Stimulated activated CD8-positive, alpha-beta memory T cell treated with anti-CD3 and anti-CD28 coated beads, Interleukin-12 subunit alpha, Interleukin-12 subunit beta, amount 100 ng/mL, for 4 hours (primary cell): ENCODE data around the gene PANX3.
"Not testable (repeated sequence)": the region's sequence is repeated elsewhere in the genome, so short reads cannot be mapped to it uniquely, and the experiment has no call there.

Source experiments
- DNase-seq: peaks from one replicate; pipeline ENCODE4 v3.0.0-alpha.2; 2020; ENCODE audit warnings: low read depth

PANX3 gene

GRCh38 chr11:124611064-124611463 lies at the start of gene PANX3:
TSS of gene PANX3 (plus strand) at chr11:124611428. CDS start at chr11:124611557, 129 bp downstream.
- no peak for DNase-seq

GRCh38 chr11:124569697-124570096 lies 41.5 kb upstream of the PANX3 start, which contains the start of gene OR8A1:
TSS of gene OR8A1 (plus strand) at chr11:124569997. CDS start at chr11:124570120, 123 bp downstream.
- no peak for DNase-seq

GRCh38 chr11:124570160-124570559 lies 41.1 kb upstream of the PANX3 start:
- no peak for DNase-seq

GRCh38 chr11:124577716-124578427 lies 33.4 kb upstream of the PANX3 start:
- no peak for DNase-seq

- no peak for DNase-seq
Measured at GRCh38 chr11:124578761-124579160, 32.5 kb upstream of the PANX3 start.

- DNase-seq = no peak
Measured at GRCh38 chr11:124581817-124582216, 29.4 kb upstream of the PANX3 start.

- DNase-seq = no peak
Measured at GRCh38 chr11:124582565-124582964, 28.7 kb upstream of the PANX3 start.

- no peak for DNase-seq
Measured at GRCh38 chr11:124583781-124584180, 27.4 kb upstream of the PANX3 start.

- no peak for DNase-seq
Measured at GRCh38 chr11:124584681-124585372, 26.4 kb upstream of the PANX3 start.

- DNase-seq = no peak
Measured at GRCh38 chr11:124586238-124586860, 24.9 kb upstream of the PANX3 start.

- DNase-seq = no peak
Measured at GRCh38 chr11:124591430-124591829, 19.8 kb upstream of the PANX3 start.

- no peak for DNase-seq
Measured at GRCh38 chr11:124592627-124593026, 18.6 kb upstream of the PANX3 start.

GRCh38 chr11:124595302-124595701 lies 15.9 kb upstream of the PANX3 start:
- DNase-seq = no peak

GRCh38 chr11:124597626-124598025 lies 13.6 kb upstream of the PANX3 start:
- DNase-seq = no peak

GRCh38 chr11:124600621-124601320 lies 10.5 kb upstream of the PANX3 start:
- DNase-seq = no peak

GRCh38 chr11:124602193-124602592 lies 9.0 kb upstream of the PANX3 start:
- DNase-seq = no peak

- DNase-seq = not testable (repeated sequence)
Measured at GRCh38 chr11:124602723-124603122, 8.5 kb upstream of the PANX3 start.

GRCh38 chr11:124605719-124606118 lies 5.5 kb upstream of the PANX3 start:
- DNase-seq = no peak

GRCh38 chr11:124608147-124608546 lies 3.1 kb upstream of the PANX3 start:
- DNase-seq = no peak

- no peak for DNase-seq
Measured at GRCh38 chr11:124610295-124610694, 933 bp upstream of the PANX3 start.

GRCh38 chr11:124612045-124612444 lies 817 bp downstream of the PANX3 start:
- no peak for DNase-seq

- DNase-seq = no peak
Measured at GRCh38 chr11:124612567-124613246, 1.5 kb downstream of the PANX3 start.
